GF-D8 (cell line): ENCODE data around the gene SGF29.
"Not testable (repeated sequence)": the region's sequence is repeated elsewhere in the genome, so short reads cannot be mapped to it uniquely, and the experiment has no call there.

Source experiments
- DNase-seq: peaks from one replicate; lab custom pipeline; 2025; lab: John Stamatoyannopoulos, UW

Gene SGF29

DNA sequence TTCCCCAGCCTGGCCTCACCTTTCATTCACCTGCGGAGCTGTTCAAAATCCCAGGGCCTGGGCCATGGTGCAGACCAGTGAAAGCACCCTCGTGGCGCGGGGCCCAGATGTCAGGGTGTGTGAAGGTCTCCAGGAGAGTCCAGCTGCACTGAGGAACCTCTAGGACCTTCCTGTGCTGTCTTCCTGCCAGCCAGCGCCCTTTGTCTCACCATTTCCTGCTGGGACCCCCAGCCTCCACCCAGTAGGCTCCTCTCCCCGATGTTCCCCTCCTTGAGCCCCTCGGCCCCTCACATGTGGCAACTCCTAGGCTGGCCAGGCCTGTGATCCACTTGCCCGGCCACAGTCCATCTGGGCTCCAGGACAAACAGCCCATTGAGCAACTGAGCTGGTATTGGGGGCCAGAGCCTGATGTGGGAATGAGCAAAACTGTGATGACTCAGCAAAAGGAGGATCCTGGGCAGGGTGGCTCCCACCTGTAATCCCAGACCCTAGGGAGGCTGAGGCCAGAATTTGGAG, 42.5 kb downstream of the SGF29 start:
- no peak for DNase-seq

DNA sequence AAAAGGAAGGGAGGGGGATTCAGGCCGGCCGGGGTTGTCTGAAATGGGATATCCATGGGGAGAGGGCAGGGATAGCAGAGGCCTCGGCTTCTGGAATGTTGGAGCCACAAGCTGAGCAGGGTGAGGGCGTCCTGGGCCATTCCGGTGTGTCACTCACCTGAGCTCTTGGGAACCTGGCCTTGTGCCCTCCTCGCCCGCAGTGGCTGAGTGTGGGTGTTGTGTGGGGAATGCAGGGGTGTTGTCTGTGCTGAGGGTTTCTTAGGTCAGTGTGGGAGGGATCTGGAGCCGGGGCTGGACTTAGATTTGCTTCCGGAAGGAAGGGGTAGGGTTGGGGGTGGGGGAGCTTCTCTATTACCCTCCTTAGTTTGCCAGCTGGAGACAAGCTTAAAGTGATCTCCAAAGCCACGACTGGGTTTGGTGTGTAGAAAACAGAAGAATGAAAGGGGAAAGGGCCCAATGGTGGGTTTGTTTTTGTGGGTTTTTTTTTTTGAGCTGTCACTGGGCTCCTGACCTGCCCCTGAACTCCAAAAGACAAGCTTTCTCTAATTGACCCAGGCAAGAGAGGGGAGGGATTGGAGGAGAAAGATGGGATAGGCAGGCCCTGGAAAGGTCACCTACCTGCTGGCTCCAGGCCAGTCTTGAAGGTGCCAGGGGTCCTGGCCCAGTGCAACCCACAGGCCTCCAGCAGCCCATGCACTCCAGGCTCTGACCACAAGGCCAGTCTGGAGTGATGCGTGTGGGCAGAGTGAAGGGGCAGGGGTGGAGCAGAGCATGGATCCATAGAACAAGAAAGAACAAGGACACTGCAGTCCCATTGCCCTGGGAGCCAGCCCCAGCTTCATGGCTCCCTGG, 43.3 kb downstream of the SGF29 start, which contains the start of gene SULT1A2:
TSS of gene SULT1A2 (minus strand) at position 211 of the 852 bp plus-strand sequence. CDS start 1,120 bp downstream, outside the sequence.
- DNase-seq, result no peak

DNA sequence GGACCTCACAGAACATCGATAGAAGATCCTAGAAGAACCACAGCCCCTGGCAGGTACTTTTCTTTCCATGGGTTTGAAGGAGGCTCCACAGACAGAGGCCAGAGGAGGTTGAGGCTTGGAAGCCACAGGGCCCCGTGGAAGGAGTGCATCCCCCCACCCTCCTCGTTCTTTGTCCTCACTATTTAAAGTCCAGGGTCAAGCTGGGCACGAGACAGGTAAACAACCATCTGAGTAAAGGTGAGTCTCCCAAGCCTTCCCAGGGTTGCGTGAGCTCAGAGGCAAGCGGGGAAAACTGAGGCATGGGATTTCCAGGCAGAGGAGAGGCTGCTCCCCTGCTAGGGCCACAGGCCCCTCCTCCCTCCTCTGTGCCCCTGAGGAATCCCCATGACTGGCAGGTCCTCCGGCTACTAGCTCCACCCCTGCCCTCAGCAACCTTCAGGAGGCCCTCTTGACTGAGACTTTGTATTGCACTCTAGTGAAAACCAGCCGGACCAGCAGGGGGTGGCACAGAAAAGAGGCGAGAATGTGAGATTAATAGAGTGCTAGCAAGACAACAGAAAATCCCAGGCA, 44.1 kb downstream of the SGF29 start:
- no peak for DNase-seq

DNA sequence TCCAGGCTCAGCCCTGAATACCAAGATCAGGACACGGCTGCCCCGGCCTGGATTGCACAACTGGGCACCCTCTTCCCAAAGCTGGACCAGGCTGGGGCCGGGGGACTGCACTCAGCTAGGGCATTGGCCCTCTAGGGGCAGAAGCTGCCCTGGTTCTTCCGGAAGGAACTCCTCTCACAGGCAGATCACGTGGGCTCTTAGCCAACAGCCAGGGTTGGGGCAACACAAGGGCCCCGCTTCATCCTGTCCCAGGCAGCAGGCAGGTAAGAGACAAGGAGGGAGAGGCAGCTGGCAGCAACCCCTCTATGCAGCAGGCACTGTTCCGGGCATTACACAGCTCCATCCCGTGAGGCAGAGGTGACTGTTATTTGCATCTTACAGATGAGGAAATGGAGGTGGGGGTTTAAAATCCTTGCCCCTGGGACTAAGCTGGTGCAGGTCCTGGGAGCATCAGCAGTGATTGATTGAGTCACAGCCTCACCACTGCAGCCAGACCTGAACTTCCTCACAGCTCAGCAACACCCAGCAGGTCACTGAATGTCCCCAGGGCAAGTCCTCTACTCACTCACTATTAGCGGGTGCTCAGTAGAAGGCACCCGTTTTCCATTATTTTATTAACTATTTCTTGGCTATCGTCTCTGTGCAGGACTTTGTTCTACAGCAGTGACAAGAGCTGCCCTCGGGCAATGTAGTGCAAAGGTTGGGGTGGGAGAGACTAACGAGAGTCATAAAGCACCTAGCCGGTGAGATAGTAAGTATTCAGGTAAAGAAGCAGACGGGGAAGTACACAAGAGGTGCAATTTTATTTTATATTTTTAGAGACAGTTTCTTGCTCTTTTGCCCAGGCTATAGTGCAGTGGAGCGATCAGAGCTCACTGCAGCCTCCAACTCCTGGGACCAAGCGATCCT, 45.9 kb downstream of the SGF29 start:
- DNase-seq, result not testable (repeated sequence)

DNA sequence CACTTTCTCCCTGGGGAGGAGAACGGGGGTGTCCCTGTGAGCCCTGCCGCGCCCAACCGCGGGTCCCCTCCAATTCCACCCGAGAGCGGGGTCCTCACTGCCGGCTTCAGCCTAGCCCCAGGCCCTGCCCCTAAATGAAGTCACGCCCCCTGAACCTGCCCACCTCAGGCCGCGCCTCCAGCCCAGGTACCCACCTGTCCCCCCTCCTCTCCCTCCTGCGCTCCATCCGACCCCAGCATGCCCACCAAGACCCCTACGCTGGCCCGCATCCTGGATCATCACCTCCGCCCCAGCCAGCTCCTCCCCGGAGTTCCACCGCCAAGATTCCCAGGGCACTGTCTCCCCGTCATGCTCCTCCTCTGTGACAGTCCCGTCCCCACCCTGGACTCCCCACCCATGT, 47.2 kb downstream of the SGF29 start:
- not testable (repeated sequence) for DNase-seq

DNA sequence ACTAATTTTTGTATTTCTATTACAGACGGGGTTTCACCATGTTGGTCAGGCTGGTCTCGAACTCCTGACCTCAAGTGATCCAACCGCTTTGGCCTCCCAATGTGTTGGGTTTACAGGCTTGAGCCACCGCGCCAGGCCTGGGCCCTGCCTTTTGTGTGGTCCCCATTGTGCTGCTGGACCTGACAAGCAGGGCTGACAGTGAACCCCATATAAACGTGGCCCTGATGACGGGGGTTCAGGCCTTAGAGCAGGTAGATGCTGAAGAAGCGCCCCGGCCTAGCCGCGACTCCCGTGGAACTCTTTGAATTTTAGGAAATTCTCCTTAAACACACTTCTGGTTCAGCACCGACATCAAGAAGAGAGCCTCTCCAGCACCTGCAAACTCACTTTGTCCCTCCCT, 47.9 kb downstream of the SGF29 start:
- not testable (repeated sequence) for DNase-seq

DNA sequence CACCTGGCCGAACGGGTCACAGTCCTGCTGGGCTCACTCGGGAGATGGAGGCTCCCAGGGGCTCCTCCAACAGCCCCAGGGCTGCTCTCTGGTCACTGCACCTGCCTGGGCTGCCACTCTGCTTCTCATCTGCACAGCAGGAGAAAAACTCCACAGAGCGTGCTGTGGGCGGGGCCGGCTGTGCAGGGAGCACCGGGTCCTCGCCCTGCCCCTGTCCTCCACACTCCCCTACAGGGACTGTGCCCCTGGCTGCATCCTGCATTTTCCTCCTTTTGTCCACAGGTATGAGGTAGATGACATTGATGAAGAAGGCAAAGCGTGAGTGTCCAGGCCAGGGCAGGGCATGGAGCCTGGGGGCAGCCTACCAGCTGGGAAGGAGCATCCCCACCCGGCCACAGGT, 48.3 kb downstream of the SGF29 start:
- DNase-seq, result not testable (repeated sequence)

DNA sequence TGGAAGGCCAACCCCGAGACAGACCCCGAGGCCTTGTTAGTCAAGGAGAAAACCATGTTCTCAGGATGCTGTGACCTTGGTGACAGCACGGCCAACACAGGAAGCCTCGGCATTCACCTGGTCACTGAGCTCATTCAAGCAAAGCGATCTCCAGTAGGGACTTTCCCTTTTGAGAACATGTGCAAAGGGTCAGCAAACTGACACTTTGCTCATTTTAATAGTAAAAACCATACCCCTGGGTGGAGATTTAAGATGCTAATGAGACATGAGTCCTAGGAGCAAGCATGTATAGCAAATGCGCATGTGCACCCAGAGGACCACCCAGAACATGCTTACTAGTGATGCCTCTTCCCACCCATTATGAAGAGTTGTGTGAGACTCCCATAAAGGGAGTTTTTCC, 48.8 kb downstream of the SGF29 start:
- DNase-seq, result no peak

DNA sequence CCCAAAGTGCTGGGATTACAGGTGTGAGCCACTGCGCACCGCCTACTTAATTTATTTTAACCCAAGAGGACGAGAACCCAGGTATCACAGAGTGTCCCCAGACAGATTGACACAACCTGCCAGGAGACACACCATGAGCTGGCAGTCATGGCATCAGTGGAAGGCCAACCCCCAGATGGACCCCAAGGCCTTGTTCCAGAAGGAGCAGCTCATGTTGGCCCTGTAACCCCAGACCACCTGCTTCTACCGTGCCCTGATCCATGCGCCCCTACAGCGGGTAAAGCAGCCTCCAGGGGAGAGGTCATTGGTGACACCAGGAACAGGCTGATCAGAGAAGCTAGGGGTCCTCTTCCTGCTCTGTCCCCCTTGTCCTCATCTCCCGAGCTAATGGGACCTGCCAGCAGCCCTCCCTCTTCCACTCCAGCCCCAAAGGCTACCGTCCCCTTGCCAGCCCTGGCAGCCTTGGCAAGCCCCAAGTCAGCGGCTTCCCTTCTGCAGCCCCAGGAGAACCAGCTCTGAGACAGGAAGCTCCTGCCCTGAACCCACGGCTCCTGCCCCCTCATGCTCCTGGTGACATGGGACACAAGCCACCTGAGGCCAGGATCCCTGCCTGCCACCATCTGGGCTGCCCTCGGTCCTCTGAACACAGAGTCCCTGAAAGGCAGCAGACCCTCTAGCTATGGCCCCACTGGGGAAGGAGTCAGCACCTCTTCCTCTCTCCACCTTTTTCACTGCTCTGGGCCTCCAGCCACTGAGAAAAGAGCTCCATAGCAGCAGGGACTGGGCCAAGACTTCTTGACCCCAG, 49.9 kb downstream of the SGF29 start:
- DNase-seq, result no peak

DNA sequence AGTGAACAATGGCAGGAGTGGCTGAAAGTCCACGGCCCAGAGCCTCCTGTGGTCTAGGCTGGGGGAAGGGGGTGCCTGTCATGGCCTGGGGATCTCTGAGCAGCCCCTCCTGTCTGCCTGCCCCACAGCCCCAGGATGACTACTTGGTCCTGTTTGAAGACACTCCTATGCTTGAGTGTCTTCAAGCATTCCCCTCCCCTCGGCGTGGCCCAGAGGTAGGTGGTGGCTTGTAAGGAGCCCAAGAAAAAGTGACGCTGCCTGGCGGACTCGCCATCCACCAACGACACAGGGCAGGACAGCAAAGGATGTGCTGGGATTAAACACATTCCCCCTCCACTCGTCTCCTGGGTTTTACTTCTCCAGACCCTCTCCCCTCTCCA, 50.5 kb downstream of the SGF29 start:
- DNase-seq, result no peak

DNA sequence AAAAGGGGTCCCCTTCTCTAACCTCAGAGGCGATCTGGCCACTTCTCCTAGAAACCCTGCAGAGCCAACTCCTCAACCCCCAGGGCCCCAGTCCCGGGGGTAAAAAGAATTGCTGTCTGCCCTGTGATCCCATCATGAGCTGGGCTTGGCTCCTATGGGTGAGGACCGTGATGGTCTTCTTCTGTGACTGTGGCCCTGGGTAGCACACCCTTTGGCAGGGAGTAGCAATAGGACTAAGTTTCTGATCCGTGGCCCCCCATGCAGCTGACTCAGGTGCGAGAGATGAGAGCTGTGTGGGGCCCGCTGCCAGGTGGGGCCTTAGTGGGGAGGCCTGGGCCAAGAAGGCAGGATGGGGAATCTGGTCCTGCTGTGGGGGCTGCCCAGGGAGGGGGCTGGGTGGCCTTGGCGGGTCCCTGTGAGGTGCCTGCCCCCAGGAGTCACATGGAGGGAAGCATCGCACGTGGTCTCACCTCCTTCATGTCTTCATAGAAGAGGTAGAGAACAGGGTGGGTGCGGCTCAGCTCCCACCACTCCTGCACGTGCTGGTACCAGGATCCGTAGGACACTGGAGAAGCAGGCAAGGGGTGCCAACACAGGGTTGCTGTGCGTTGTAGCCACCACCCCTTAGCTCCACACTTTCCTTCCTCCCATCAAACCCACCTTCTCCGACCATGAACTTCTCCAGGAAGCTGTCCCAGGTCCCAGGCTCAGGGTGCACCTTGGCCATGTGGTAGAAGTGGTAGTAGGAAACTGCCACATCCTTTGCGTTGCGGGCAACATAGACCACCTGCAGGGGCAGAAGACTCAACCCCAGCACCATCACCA, 52.8 kb downstream of the SGF29 start:
- no peak for DNase-seq

DNA sequence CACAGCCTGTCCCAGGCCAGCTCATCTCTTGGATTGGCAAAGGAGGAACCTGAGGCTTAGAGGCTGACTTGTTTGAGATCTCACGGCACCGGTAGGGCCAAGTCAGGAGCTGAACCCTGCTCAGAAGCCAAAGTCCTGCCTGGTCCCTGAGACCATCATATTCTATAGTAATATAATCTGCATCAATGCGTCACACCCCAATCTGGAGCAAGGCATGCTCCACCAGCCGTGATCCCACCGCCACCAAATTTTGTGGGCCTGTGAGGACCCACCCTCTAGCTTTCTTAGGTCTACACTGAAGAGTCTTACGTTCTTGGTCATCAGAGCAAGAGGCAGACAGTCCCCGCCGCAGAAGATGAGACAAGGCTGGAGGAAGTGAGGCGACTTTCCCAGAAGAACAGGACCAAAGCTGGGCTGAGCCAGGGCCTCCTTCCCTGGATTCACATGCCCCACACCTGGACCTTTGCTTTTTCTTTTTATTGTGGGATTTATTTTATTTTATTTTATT, 53.5 kb downstream of the SGF29 start:
- DNase-seq, result no peak

DNA sequence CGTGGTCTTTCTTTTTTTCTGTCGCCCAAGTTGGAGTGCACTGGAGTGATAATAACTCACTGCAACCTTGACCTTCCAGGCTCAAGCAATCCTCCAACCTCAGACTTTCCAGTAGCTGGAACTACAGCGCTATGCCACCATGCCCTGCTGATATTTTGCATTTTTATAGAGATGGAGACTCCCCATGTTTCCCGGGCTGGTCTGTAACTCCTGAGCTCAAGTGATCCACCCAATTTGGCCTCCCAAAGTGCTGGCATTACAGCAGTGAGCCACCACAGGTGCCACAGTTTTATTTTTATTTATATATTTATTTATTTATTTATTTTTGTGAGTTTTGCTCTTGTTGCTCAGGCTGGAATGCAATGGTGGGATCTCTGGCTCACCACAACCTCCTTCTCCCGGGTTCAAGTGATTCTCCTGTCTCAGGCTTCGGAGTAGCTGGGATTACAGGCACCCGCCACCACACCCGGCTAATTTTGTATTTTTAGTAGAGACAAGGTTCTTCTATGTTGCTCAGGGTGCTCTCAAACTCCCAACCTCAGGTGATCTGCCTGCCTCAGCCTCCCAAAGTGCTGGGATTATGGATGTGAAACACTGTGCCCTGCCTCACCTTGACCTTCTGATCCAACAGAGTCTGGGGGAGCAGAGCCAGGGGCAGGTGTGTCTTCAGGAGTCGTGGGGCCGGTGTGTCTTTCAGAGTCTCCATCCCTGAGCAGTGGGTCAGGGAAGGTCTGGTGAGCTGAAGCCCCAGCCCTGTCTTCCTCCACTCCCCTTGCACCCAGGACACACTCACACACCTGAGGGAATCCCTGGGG, 54.2 kb downstream of the SGF29 start:
- not testable (repeated sequence) for DNase-seq

DNA sequence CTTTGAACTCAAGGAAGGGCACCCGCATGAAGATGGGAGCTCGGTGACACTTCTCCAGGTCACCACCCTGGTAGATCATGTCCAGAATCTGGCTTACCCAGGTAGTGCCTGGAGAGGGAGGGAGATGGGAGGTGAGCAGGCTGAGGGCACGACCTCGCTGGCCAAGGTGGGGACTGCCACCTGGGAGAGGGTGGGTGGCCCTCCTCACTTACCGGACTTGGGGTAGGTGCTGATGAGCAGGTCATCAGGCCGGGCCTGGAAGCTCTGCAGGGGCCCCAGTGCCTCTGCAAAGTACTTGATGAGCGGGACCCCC, 54.7 kb downstream of the SGF29 start:
- DNase-seq, result not testable (repeated sequence)

DNA sequence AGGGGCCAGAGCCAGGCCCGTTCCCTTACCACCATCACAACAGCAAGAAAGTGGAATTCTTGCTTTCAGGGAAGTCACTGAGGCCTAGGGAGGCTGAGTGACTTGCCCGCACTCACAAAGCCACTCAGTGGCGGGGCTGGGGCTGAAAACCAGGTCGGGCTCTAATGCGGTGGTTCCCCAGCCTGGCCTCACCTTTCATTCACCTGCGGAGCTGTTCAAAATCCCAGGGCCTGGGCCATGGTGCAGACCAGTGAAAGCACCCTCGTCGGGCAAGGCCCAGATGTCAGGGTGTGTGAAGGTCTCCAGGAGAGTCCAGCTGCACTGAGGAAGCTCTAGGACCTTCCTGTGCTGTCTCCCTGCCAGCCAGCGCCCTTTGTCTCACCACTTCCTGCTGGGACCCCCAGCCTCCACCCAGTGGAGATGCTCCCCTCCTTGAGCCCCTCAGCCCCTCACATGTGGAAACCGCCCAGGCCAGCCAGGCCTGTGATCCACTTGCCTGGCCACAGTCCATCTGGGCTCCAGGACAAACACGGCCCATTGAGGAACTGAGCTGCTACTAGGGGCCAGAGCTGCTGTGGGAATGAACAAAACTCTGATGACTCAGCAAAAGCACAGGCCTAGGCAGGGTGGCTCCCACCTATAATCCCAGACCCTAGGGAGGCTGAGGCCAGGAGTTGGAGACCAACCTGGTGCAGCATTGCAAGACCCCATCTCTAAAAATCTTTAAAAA, 55.3 kb downstream of the SGF29 start:
- not testable (repeated sequence) for DNase-seq

DNA sequence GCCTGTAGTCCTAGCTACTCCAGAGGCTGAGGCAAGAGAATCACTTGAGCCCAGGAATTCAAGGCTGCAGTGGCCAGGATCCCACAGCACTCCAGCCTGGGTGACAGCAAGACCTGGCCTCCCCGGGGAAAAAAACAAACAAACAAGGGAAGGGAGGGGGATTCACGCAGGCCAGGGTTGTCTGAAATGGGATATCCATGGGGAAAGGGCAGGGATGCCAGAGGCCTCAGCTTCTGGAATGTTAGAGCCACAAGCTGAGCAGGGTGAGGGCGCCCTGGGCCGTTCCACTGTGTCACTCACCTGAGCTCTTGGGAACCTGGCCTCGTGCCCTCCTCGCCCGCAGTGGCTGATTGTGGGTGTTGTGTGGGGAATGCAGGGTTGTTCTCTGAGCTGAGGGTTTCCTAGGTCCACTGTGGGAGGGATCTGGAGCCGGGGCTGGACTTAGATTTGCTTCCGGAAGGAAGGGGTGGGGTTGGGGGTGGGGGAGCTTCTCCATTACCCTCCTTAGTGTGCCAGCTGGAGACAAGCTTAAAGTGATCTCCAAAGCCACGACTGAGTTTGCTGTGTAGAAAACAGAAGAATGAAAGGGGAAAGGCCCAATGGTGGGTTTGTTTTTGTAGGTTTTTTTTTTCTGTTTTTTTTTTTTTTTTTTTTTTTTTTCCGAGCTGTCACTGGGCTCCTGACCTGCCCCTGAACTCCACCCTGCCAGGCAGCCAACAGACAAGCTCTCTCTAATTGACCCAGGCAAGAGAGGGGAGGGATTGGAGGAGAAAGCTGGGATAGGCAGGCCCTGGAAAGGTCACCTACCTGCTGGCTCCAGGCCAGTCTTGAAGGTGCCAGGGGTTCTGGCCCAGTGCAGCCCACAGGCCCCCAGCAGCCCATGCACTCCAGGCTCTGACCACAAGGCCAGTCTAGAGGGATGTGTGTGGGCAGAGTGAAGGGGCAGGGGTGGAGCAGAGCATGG, 56.2 kb downstream of the SGF29 start, which contains the start of gene SULT1A1:
TSS of gene SULT1A1 (minus strand) at position 414 of the 964 bp plus-strand sequence. CDS start 1,189 bp downstream, outside the sequence.
- DNase-seq, result no peak

DNA sequence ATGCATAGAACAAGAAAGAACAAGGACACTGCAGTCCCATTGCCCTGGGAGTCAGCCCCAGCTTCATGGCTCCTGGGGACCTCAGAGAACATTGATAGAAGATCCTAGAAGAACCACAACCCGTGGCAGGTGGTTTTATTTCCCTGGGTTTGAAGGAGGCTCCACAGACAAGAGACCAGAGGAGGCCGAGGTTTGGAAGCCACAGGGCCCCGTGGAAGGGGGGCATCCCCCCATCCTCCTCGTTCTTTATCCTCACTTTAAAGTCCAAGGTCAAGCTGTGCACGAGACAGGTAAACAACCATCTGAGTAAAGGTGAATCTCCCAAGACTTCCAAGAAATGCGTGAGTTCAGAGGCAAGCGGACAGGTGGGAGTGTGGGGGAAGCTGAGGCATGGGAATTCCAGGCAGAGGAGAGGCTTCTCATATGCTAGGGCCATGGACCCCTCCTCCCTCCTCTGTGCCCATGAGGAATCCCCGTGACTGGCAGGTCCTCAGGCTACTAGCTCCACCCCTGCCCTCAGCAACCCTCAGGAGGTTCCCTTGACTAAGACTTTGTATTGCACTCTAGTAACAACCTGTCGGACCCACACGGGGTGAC, 57.0 kb downstream of the SGF29 start:
- no peak for DNase-seq
